HG03575 (cell line): ENCODE data around the gene CLIP3.
"Not testable (repeated sequence)": the region's sequence is repeated elsewhere in the genome, so short reads cannot be mapped to it uniquely, and the experiment has no call there.

ENCODE experiments used
- ATAC-seq: cut with Tn5 transposase; IDR thresholded peaks from one replicate; pipeline ENCODE4 v1.9.1; 2021; ENCODE audit not compliant: unreplicated experiment, insufficient number of reproducible peaks, low FRiP score; ENCODE audit errors: extremely low read depth

Gene CLIP3

DNA sequence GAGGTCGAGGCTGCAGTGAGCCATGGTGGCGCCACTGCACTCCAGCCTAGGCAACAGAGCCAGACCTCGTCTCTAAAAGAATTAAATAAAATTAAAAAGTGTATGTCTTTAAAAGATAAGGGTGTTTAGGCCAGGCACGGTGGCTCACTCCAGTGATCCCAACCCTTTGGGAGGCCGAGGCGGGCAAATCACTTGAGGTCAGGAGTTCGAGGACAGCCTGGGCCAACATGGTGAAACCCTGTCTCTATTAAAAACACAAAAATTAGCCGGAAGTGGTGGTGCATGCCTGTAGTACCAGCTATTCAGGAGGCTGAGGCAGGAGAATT lies 45.1 kb downstream of the CLIP3 start:
- no peak for ATAC-seq

DNA sequence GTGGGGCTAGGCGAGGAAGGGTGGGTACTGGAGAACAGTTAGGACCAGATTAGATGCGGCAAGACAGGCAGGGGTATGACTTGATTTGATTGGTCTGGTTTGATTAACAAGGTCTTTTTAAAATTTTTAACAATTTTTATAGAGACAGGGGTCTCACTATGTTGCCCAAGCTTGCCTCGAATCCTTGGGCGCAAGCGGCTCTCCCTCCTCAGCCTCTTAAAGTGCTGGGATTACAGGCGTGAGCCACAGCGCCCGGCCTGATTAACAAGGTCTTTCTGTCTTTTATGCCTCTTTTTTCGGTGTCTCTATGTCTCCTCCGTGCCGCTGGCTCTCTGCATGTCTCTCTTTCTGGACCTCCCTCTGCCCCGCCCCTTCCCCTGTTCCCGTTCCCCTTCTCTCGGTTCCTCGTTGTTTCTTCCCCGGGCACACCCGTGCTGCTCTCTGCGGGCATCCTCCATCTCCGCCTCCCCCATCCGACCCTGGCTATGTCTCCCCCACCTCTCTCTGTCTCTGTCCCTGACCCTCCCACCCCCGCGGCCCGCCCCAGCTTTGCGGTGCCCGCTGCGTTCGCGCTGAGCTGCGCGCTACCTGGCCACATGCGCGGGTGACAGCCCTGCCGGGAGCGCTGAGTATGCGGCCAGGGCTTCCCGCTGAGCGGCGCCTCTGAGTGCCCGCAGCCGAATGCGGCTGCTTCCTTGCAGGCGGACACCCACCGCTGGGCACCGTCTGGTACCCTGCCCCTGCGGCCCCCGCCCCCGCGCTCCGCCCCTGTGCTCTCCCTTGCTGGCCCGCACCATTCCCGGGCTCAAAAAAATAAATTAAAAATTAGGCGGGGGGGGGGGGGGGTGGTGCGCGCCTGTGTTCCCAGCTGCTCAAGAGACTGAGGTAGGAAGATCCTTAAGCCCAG lies 45.8 kb downstream of the CLIP3 start:
- no peak for ATAC-seq

DNA sequence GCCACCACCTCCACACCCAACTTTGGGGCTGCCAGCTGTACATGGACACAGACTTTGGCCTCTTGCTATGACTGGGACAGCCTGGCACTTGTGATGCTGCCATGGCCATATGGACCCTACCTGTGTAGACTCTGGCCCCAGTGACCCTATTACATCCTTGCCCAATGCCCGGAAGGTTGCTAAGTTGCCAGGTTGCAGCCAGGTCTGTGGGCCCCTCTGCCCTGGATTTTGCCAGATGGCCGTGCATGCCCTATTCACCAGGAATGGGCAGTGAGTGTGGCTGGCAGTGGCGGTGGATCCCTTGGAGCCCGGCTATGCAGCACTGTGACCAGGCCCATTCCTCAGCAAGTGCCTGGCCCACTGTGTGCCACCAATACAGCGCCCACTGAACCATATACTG lies 46.6 kb downstream of the CLIP3 start:
- no peak for ATAC-seq

DNA sequence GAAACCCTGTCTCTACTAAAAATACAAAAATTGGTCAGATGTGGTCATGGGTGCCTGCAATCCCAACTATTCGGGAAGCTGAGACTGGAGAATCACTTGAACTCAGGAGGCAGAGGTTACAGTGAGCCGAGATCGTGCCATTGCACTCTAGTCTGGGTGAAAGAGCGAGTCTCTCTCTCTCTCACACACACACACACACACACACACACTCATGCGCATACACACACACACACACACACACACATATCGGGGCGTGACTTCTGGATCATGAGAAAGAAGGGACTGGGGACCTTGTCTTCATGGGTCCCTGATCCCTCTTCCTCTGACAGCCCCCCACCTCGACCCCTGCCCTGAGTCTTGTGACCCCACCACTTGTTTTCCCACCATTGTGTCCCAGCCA lies 49.5 kb downstream of the CLIP3 start:
- no peak for ATAC-seq

DNA sequence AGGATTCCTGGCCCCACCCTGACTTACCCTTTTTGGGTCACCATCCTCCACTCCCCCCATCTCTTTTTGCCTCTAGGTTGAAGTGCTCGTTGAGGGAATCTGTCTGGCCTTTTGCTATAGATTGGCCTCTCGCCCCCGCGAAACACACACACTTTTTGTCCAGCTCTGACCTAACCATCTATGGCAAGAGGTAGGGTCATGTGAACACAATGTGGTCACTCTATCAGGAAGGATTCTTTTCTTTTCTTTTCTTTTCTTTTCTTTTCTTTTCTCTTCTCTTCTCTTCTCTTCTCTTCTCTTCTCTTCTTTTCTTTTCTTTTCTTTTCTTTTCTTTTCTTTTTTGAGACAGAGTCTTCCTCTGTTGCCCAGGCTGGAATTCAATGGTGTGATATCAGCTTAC lies 51.7 kb downstream of the CLIP3 start:
- not testable (repeated sequence) for ATAC-seq

DNA sequence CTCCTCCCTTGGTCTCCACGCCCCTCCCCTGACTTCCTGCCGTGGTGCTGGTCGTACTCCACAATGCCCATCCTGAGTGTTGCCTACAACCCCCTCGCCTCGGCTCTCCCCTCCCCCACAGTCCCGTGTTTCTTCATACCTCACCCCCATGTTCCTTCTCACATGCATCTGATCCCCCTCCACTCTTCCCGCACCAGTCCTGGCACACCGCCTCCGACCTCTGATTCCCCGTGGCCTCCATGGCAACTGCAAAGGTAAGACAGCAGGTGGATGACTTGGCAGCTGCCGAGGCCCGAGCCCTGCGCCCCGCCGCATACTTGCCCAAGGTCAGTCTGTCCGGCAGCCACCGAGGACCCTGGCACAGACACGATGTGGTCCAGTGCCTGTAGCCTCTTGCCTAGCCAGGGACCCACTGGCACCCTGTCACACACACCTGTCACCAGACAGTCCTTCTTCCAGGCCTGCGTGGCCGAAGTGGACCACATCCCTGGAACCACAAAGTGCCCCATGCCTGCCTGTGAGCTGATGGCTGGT lies 53.8 kb downstream of the CLIP3 start:
- no peak for ATAC-seq

GRCh38 chr19:35978271-35978670 lies 54.4 kb downstream of the CLIP3 start:
- ATAC-seq = no peak

- no peak for ATAC-seq
Measured at GRCh38 chr19:35977446-35978222, 55.0 kb downstream of the CLIP3 start.

DNA sequence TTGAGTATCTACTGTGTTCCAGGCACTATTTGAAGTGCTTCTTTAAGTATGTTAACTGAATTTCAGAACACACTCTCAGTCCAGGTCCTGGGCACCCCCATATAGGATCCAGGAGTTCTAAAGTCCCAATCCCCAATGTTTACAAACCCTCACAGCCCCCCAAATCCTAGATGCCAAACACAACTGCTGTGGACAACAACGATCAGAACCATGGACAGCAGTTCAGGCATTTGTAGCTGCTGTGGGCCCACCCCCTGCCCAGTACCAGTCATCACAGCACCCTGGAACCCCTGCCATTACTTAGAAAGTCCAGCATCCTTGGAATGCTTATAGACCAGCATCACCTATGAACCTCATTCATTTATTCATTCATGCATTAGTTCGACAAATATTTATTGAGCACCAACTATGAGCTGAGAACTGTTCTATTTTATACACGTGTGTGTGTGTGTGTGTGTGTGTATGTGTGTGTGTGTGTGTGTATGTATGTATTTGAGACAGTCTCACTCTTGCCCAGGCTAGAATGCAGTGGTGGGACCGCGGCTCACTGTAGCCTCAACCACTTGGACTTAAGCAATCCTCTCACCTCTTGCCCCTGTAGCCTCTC lies 57.0 kb downstream of the CLIP3 start:
- ATAC-seq = no peak

- ATAC-seq = no peak
Measured at GRCh38 chr19:35973487-35973886, 59.2 kb downstream of the CLIP3 start.

DNA sequence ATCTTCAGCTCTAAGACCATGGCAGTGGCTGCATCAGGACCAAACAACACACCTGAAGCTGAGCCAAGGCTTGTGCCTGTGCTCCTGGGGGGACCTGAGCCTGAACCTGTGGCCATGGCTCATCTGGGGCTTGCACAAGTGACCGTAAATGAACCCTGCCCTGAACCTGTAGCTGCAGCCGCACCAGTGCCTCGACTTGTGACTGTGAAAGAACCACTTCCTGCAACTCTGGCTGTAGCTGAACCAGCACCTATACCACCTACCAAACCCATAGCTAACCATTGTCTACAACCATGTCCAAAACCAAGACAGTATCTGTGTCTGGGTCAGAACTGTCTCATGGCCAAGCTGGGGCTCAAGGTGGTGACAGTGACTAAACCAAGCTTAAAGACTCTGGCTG lies 65.9 kb downstream of the CLIP3 start:
- ATAC-seq = no peak
